HepG2 (cell line): ENCODE measurements around the gene INHBC.

ENCODE experiments used
- CTCF ChIP-seq: sonication (generic); formaldehyde crosslinking; IDR thresholded peaks from 2 replicates; pipeline ENCODE4 v1.5.0; 2020; ENCODE audit warnings: mild to moderate bottlenecking, missing genetic modification reagents, moderate library complexity
- KLF9 ChIP-seq: IDR thresholded peaks from 2 replicates; pipeline ENCODE4 v1.6.1; 2016; ENCODE audit warnings: low read depth
- MLX ChIP-seq: IDR thresholded peaks from 2 replicates; pipeline ENCODE4 v1.6.1; 2016
- USF2 ChIP-seq, 2 experiments: sonication (generic) in 1 of 2; formaldehyde crosslinking in 1 of 2; IDR thresholded peaks; 2 replicates each; pipeline versions ENCODE4 v1.5.1 to v1.6.1; 2011 to 2020; ENCODE audit warnings: borderline replicate concordance in 1 of 2, low read depth in 1 of 2, low read length in 1 of 2, mild to moderate bottlenecking in 1 of 2, missing genetic modification reagents in 1 of 2, moderate library complexity in 1 of 2
- ZNF335 ChIP-seq: sonication (generic); formaldehyde crosslinking; IDR thresholded peaks from 2 replicates; pipeline ENCODE4 v1.4.0; 2020; ENCODE audit warnings: missing genetic modification reagents
- TF ChIP-seq, protein P1 (sequence below): sonication (generic); formaldehyde crosslinking; IDR thresholded peaks from 2 replicates; pipeline ENCODE4 v1.8.0; 2022; ENCODE audit warnings: mild to moderate bottlenecking, missing genetic modification reagents, borderline replicate concordance
- TF ChIP-seq, protein P2 (sequence below): sonication (generic); formaldehyde crosslinking; IDR thresholded peaks from 2 replicates; pipeline ENCODE4 v1.8.1; 2023; ENCODE audit warnings: mild to moderate bottlenecking, missing genetic modification reagents, borderline replicate concordance

GRCh38 chr12:57452937-57453509 lies 18.4 kb downstream of the INHBC start:
- TF ChIP-seq KLF9 (CRISPR knock-in tag) (0 out of 2 replicates have a peak, but pooled peaks have one; percentile 52), CTCF (CRISPR knock-in tag) (peak; percentile 98), USF2 (IDR thresholded peaks at IDR 0.05; ENCODE audit: low read depth, low read length) (no peak), USF2 (CRISPR knock-in tag; IDR thresholded peaks at IDR 0.05; ENCODE audit: borderline replicate concordance) (no peak), ZNF335 (CRISPR knock-in tag) (no peak), MLX (CRISPR knock-in tag) (no peak; the same call in 1 of the 2 replicates)
- TF ChIP-seq, protein P1, sequence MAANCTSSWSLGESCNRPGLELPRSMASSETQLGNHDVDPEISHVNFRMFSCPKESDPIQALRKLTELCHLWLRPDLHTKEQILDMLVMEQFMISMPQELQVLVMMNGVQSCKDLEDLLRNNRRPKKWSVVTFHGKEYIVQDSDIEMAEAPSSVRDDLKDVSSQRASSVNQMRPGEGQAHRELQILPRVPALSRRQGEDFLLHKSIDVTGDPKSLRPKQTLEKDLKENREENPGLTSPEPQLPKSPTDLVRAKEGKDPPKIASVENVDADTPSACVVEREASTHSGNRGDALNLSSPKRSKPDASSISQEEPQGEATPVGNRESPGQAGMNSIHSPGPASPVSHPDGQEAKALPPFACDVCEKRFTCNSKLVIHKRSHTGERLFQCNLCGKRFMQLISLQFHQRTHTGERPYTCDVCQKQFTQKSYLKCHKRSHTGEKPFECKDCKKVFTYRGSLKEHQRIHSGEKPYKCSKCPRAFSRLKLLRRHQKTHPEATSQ (CRISPR knock-in tag), result no peak
- TF ChIP-seq, protein P2, sequence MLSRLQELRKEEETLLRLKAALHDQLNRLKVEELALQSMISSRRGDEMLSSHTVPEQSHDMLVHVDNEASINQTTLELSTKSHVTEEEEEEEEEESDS (CRISPR knock-in tag), result no peak
